Body of pancreas (tissue), 4 donors: ENCODE measurements around the gene TNIP1. TPM values are rescaled to one million over a fixed set of nuclear protein-coding genes. Genes with fewer than 3 reads are reported as not detected.

ENCODE experiments used
- ATAC-seq: fragments of 150-250 bp; one replicate; pipeline ENCODE4 v1.9.1; 2016
- DNase-seq, 4 donors: peaks; one replicate each; pipeline ENCODE4 v3.0.0-alpha.2; 2019
- H3K27ac ChIP-seq, 4 donors: fragments of 200-600 bp; sonication (generic); 1 replicate in 3 of 4; 2 replicates in 1 of 4; pipeline versions ENCODE4 v1.5.1 to v1.6.1; 2016 to 2019; ENCODE audit warnings: mild to moderate bottlenecking in 1 of 4, mixed read lengths in 1 of 4, moderate library complexity in 1 of 4
- H3K27me3 ChIP-seq, 2 donors: fragments of 200-600 bp; sonication (generic); one replicate each; pipeline ENCODE4 v1.6.0; 2016; ENCODE audit warnings: mild to moderate bottlenecking in 1 of 2
- H3K36me3 ChIP-seq, 2 donors: fragments of 200-600 bp; sonication (generic); replicated peaks in 1 of 2; 2 replicates each; pipeline ENCODE4 v1.5.1; 2016; ENCODE audit warnings: low read depth in 2 of 2; ENCODE audit not compliant: insufficient read depth in 1 of 2
- H3K4me1 ChIP-seq: fragments of 200-600 bp; sonication (generic); one replicate; pipeline ENCODE4 v1.6.0; 2016
- H3K4me3 ChIP-seq, 2 donors: fragments of 200-600 bp; sonication (generic); 1 replicate in 1 of 2; 2 replicates in 1 of 2; pipeline ENCODE4 v1.5.1; 2016 to 2019
- H3K9me3 ChIP-seq, 3 donors: fragments of 200-600 bp; sonication (generic); 1 replicate in 2 of 3; 2 replicates in 1 of 3; pipeline ENCODE4 v1.5.1; 2016
- POLR2A ChIP-seq, 3 donors: fragments of 450-650 bp; IDR thresholded peaks; one replicate each; pipeline ENCODE4 v1.6.1; 2016; ENCODE audit warnings: antibody characterized with exemption in 3 of 3, mild to moderate bottlenecking in 2 of 3
- whole genome bisulfite sequencing, 2 donors: methylation state at CpG; one replicate each; pipeline ENCODE4 v1.1.5; 2017; 5-methylcytosine and 5-hydroxymethylcytosine counted together
- intact Hi-C: fragments of 100-400 bp; cut with DNase I; formaldehyde crosslinking; loops from one replicate; pipeline ENCODE4 v1.15.1; 2023
- total RNA-seq, 2 donors: library from RNA; depleted of rRNA; stranded (reverse); fragments of >200 nt; gene quantifications; one replicate each; pipeline ENCODE4 v1.1.0, GENCODE V29; 2016
- TF ChIP-seq, protein P1 (sequence below), 7 experiments: fragments of 450-650 bp in 4 of 7; fragments of 200-600 bp in 3 of 7; sonication (generic) in 3 of 7; IDR thresholded peaks; one replicate each; pipeline ENCODE4 v1.5.1; 2016 to 2019; ENCODE audit warnings: antibody characterized with exemption in 7 of 7

TNIP1 gene
- total RNA-seq, 2 donors from 2014 or later: 89.3 to 111 TPM

DNA sequence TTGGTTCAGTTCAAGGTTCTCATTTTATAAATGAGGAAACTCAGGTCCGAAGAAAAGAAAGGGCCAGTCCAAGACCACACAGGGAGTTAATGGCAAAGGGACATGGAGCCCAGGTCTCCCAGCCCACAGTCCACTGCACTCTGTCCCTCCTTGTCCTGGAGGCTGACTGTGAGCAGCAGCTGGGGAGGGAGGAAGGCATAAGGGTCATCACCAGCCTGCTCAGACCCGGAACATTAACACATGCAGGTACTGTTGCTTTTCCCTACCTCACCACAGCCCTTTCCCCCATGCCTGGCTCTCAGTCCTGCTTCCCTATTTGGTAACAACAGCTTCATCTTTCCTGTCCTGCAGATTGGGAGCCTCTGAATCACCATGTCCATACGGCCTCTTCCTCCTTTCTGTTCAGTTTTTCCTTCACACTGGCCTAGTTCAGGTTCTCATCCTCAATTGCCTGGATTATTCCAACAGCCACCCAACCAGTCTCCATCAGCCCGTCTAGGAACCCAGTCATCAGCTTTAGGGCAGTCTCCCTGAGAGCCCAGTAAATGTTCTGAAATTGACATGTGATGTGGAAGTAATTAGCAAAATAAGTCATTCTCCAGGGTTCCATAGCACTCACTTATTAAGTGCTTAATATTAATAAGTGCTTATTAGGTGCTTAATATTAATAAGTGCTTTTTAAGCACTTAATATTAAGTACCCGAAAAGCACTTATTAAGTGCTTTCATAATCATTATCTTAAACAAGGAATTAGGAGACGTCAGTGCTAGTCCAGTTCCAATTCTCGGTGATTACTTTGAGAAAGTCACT is 56.2 kb downstream of the TNIP1 start:
- Histone ChIP-seq H3K36me3 (peaks cover 3 to 9% of the 10 kb centered on the region in 2 donors), H3K4me3 (no peak overlapping the region), H3K27ac (peak overlapping the region in 3 of 4 donors; percentile 16 to 59 (median 48)), H3K4me1 (peaks cover 36% of the 10 kb centered on the region), H3K27me3 (no peaks in the 10 kb centered on the region), H3K9me3 (no peaks in the 10 kb centered on the region)
- DNase-seq (no peak), ATAC-seq (no peak)
- 84 to 92% methylated on average over 6 to 7 of the region's 7 CpGs for WGBS, 2 donors
- no peak for TF ChIP-seq POLR2A (IDR thresholded peaks at IDR 0.05)
- TF ChIP-seq, protein P1, sequence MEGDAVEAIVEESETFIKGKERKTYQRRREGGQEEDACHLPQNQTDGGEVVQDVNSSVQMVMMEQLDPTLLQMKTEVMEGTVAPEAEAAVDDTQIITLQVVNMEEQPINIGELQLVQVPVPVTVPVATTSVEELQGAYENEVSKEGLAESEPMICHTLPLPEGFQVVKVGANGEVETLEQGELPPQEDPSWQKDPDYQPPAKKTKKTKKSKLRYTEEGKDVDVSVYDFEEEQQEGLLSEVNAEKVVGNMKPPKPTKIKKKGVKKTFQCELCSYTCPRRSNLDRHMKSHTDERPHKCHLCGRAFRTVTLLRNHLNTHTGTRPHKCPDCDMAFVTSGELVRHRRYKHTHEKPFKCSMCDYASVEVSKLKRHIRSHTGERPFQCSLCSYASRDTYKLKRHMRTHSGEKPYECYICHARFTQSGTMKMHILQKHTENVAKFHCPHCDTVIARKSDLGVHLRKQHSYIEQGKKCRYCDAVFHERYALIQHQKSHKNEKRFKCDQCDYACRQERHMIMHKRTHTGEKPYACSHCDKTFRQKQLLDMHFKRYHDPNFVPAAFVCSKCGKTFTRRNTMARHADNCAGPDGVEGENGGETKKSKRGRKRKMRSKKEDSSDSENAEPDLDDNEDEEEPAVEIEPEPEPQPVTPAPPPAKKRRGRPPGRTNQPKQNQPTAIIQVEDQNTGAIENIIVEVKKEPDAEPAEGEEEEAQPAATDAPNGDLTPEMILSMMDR (IDR thresholded peaks at IDR 0.05): no peak
- intact Hi-C loops: no loop called here

DNA sequence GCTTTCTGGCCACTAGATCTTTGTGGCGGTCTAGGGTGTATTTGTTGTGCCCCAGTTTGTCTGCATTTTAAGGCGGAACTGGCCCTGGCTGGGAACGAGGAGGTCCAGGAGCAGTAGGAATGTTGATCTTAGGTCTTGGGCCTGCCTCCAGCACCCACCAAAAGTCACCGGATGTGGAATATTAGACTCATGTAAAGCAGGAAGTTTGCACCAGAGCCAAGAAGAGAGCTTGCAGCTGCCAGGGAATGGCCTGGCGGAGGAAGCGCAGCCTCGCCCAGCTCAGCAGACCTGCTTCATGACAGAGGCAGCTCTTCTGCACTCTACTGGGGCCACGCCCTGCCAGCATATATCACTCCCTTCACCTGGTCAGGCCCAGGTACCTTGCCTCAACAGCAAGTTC is 57.2 kb downstream of the TNIP1 start:
- no peak for TF ChIP-seq POLR2A (IDR thresholded peaks at IDR 0.05)
- TF ChIP-seq, protein P1 (IDR thresholded peaks at IDR 0.05): no peak
- intact Hi-C loops: no loop called here
- peaks cover 2 to 3% of the 10 kb centered on the region in 2 donors for H3K36me3 ChIP-seq
- H3K27ac ChIP-seq: peak overlapping the region in 3 of 4 donors; percentile 48 to 59 (median 48)
- no peak overlapping the region for H3K4me3 ChIP-seq
- H3K27me3 ChIP-seq: no peaks in the 10 kb centered on the region
- DNase-seq (peak; percentile 29 to 54 (median 48)), ATAC-seq (peak; percentile 22)
- H3K4me1 ChIP-seq: peaks cover 36% of the 10 kb centered on the region
- no peaks in the 10 kb centered on the region for H3K9me3 ChIP-seq
- 62 to 63% methylated on average over 6 to 8 of the region's 8 CpGs for WGBS, 2 donors

DNA sequence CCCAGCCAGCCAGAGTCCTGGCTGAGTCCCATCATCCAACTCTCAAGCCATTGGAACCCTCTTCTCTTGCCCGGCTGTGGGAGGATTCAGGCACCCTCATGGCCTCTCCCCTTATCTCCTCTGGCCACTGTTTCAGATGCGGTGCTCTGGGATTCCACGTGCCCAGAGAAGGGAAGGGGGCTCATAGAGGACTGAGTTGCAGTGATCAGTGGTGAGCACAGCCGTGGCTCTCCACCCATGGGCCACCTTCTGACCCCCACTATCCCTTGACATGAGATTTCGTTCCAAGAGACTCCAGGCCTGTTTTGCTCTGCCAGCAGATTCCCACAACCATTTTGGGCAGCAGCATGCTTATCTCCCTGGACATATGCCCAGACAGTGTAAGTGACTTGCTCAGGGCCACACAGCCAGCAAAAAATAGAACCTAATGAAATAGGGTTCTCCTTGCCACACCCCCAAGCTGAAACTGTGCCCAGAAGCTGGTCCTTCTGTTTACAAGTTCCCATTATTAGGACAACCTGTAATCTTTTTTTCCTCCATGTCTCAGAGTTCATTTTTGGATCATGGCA is 57.7 kb downstream of the TNIP1 start:
- Histone ChIP-seq H3K27me3 (no peaks in the 10 kb centered on the region), H3K27ac (peak overlapping the region in 3 of 4 donors; percentile 48 to 59 (median 48)), H3K4me3 (no peak overlapping the region), H3K9me3 (no peaks in the 10 kb centered on the region), H3K4me1 (peaks cover 36% of the 10 kb centered on the region), H3K36me3 (peaks cover under 1 to 2% of the 10 kb centered on the region in 2 donors)
- no peak for TF ChIP-seq POLR2A (IDR thresholded peaks at IDR 0.05)
- TF ChIP-seq, protein P1 (IDR thresholded peaks at IDR 0.05): no peak
- peak; percentile 31 for ATAC-seq
- 26 to 64% methylated on average over 4 to 5 of the region's 5 CpGs for WGBS, 2 donors
- intact Hi-C loops: no loop called here
- peak; percentile 69 to 89 (median 71) for DNase-seq

DNA sequence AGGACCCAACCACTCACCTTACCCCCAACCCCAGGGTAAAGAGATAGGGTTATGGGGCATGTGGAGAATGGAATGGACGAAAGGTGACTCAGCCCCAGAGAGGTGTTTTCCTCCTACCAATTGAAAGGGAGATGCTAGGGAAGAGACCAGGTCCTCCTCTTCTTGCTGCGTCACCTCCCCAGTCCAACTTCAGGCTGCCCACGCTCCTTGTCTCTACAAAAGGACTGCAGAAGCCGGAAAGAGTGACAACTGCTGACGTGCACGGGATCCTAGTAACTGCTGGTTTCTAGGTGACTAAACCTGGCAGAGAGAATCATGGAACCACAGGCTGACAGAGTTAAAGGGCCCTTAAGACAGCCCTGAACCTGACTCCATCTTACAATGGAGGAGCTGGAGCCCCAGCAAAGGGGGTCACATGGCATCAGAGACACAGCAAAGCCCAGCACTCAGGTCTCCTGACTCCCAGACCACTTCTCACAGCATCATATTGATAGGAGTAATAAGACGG is 58.3 kb downstream of the TNIP1 start:
- 73 to 77% methylated on average over 7 of the region's 7 CpGs for WGBS, 2 donors
- intact Hi-C loops: no loop called here
- H3K36me3 ChIP-seq: no peaks in the 10 kb centered on the region

More for the DNA sequence above, 58.3 kb downstream of the TNIP1 start:
- TF ChIP-seq, protein P1 (IDR thresholded peaks at IDR 0.05): no peak
- peak in 1 of 3 donors; percentile 27 for TF ChIP-seq POLR2A (IDR thresholded peaks at IDR 0.05)
- peaks cover 36% of the 10 kb centered on the region for H3K4me1 ChIP-seq
- H3K27ac ChIP-seq: peak overlapping the region in 3 of 4 donors; percentile 48 to 59 (median 48)
- DNase-seq (peak in 1 of 4 donors; percentile 34), ATAC-seq (no peak)
- H3K27me3 ChIP-seq: no peaks in the 10 kb centered on the region
- no peak overlapping the region for H3K4me3 ChIP-seq
- no peaks in the 10 kb centered on the region for H3K9me3 ChIP-seq
